HepG2 (cell line): ENCODE measurements around the gene COPZ1. TPM values are rescaled to one million over a fixed set of nuclear protein-coding genes. Genes with fewer than 3 reads are reported as not detected.

Source experiments
- ARID5B ChIP-seq: IDR thresholded peaks from 2 replicates; pipeline ENCODE4 v1.4.0; 2020; ENCODE audit warnings: mild to moderate bottlenecking, missing genetic modification reagents
- ATAD3A ChIP-seq: sonication (generic); formaldehyde crosslinking; IDR thresholded peaks from 2 replicates; pipeline ENCODE4 v1.4.0; 2020; ENCODE audit warnings: missing genetic modification reagents
- BORCS8-MEF2B ChIP-seq: sonication (generic); formaldehyde crosslinking; IDR thresholded peaks from 2 replicates; pipeline ENCODE4 v1.8.0; 2022; ENCODE audit warnings: mild to moderate bottlenecking, missing genetic modification reagents
- CCAR2 ChIP-seq: fragments of 200-400 bp; formaldehyde crosslinking; optimal IDR thresholded peaks from 2 replicates; pipeline ENCODE3; 2018; ENCODE audit warnings: low read depth, mild to moderate bottlenecking, low read length, moderate library complexity
- CEBPG ChIP-seq: IDR thresholded peaks from 2 replicates; pipeline ENCODE4 v1.6.1; 2016
- CHCHD3 ChIP-seq: sonication (generic); formaldehyde crosslinking; IDR thresholded peaks from 2 replicates; pipeline ENCODE4 v1.8.0; 2022; ENCODE audit warnings: mild to moderate bottlenecking, missing genetic modification reagents, moderate library complexity
- HMG20A ChIP-seq: IDR thresholded peaks from 2 replicates; pipeline ENCODE4 v1.6.1; 2016; ENCODE audit warnings: borderline replicate concordance
- IRF2 ChIP-seq: IDR thresholded peaks from 2 replicates; pipeline ENCODE4 v1.6.1; 2018; ENCODE audit warnings: missing genetic modification reagents, missing compliant biosample characterization
- KAT7 ChIP-seq: IDR thresholded peaks from 2 replicates; pipeline ENCODE4 v1.6.1; 2018; ENCODE audit warnings: borderline replicate concordance, missing compliant biosample characterization
- NFIC ChIP-seq: IDR thresholded peaks from 2 replicates; pipeline ENCODE4 v1.6.1; 2012; ENCODE audit warnings: mild to moderate bottlenecking, low read length, inconsistent platforms
- POLR2G ChIP-seq: fragments of 200-400 bp; formaldehyde crosslinking; IDR thresholded peaks from 2 replicates; pipeline ENCODE4 v1.6.1; 2018; ENCODE audit warnings: mild to moderate bottlenecking, low read depth, low read length, moderate library complexity
- RXRB ChIP-seq: IDR thresholded peaks from 2 replicates; pipeline ENCODE4 v1.6.1; 2016; ENCODE audit warnings: borderline replicate concordance, missing genetic modification reagents, missing compliant biosample characterization
- ZBTB7B ChIP-seq: sonication (generic); formaldehyde crosslinking; IDR thresholded peaks from 2 replicates; pipeline ENCODE4 v1.4.0; 2020; ENCODE audit warnings: missing genetic modification reagents
- ZNF20 ChIP-seq: sonication (generic); formaldehyde crosslinking; IDR thresholded peaks from 2 replicates; pipeline ENCODE4 v1.4.0; 2020; ENCODE audit warnings: mild to moderate bottlenecking, moderate library complexity, missing genetic modification reagents
- ZNF549 ChIP-seq: sonication (generic); formaldehyde crosslinking; IDR thresholded peaks from 2 replicates; pipeline ENCODE4 v1.5.0; 2020; ENCODE audit warnings: missing genetic modification reagents
- ZNF883 ChIP-seq: sonication (generic); formaldehyde crosslinking; IDR thresholded peaks from 2 replicates; pipeline ENCODE4 v1.5.1; 2020; ENCODE audit warnings: mild to moderate bottlenecking, missing genetic modification reagents; ENCODE audit errors: not compliant biosample characterization
- polyA plus RNA-seq, 8 experiments: library from polyadenylated mRNA; depleted of rRNA in 3 of 8; stranded (reverse) in 7 of 8; unstranded in 1 of 8; fragments of >200 nt; fragmentation: Illumina TruSeq in 4 of 8; extraction: Trizol in 4 of 8; gene quantifications; 2 replicates each; pipeline versions ENCODE4 v1.2.1 to v1.2.3, GENCODE V29; 2011 to 2016; ENCODE audit warnings: low read depth in 4 of 8, missing spikeins in 1 of 8, mixed read lengths in 1 of 8; ENCODE audit not compliant: insufficient read depth in 1 of 8
- total RNA-seq, 5 experiments: library from RNA; depleted of rRNA; stranded (reverse); fragments of >200 nt; fragmentation: Illumina TruSeq; extraction: Trizol; gene quantifications; 2 replicates each; pipeline ENCODE4 v1.2.3, GENCODE V29; 2016; ENCODE audit warnings: low read depth in 1 of 5
- TF ChIP-seq, protein P1 (sequence below): sonication (generic); formaldehyde crosslinking; IDR thresholded peaks from 2 replicates; pipeline ENCODE4 v1.4.0; 2020; ENCODE audit warnings: missing genetic modification reagents
- TF ChIP-seq, protein P2 (sequence below): sonication (generic); formaldehyde crosslinking; IDR thresholded peaks from 2 replicates; pipeline ENCODE4 v1.4.0; 2020; ENCODE audit warnings: mild to moderate bottlenecking, missing genetic modification reagents, borderline replicate concordance
- TF ChIP-seq, protein P3 (sequence below): IDR thresholded peaks from 2 replicates; pipeline ENCODE4 v1.6.1; 2012; ENCODE audit warnings: inconsistent platforms

The COPZ1 gene
- total and polyA plus RNA-seq, 2 of the 13 experiments (the other 11 are each of a cell fraction or from before 2014, with no cell fraction given) = 125 to 184 TPM

GRCh38 chr12:54324617-54325441, at the start of gene COPZ1 (continued):
- TF ChIP-seq, protein P1, sequence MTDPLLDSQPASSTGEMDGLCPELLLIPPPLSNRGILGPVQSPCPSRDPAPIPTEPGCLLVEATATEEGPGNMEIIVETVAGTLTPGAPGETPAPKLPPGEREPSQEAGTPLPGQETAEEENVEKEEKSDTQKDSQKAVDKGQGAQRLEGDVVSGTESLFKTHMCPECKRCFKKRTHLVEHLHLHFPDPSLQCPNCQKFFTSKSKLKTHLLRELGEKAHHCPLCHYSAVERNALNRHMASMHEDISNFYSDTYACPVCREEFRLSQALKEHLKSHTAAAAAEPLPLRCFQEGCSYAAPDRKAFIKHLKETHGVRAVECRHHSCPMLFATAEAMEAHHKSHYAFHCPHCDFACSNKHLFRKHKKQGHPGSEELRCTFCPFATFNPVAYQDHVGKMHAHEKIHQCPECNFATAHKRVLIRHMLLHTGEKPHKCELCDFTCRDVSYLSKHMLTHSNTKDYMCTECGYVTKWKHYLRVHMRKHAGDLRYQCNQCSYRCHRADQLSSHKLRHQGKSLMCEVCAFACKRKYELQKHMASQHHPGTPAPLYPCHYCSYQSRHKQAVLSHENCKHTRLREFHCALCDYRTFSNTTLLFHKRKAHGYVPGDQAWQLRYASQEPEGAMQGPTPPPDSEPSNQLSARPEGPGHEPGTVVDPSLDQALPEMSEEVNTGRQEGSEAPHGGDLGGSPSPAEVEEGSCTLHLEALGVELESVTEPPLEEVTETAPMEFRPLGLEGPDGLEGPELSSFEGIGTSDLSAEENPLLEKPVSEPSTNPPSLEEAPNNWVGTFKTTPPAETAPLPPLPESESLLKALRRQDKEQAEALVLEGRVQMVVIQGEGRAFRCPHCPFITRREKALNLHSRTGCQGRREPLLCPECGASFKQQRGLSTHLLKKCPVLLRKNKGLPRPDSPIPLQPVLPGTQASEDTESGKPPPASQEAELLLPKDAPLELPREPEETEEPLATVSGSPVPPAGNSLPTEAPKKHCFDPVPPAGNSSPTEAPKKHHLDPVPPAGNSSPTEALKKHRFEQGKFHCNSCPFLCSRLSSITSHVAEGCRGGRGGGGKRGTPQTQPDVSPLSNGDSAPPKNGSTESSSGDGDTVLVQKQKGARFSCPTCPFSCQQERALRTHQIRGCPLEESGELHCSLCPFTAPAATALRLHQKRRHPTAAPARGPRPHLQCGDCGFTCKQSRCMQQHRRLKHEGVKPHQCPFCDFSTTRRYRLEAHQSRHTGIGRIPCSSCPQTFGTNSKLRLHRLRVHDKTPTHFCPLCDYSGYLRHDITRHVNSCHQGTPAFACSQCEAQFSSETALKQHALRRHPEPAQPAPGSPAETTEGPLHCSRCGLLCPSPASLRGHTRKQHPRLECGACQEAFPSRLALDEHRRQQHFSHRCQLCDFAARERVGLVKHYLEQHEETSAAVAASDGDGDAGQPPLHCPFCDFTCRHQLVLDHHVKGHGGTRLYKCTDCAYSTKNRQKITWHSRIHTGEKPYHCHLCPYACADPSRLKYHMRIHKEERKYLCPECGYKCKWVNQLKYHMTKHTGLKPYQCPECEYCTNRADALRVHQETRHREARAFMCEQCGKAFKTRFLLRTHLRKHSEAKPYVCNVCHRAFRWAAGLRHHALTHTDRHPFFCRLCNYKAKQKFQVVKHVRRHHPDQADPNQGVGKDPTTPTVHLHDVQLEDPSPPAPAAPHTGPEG (CRISPR knock-in tag) = 0 out of 2 replicates have a peak, but pooled peaks have one; percentile 30
- TF ChIP-seq POLR2G (peak; percentile 96), HMG20A (CRISPR knock-in tag) (no peak), ZNF20 (CRISPR knock-in tag) (no peak), CHCHD3 (CRISPR knock-in tag) (no peak), CCAR2 (no peak), ATAD3A (CRISPR knock-in tag) (no peak), BORCS8-MEF2B (peak; percentile 67), ZNF883 (CRISPR knock-in tag) (no peak), CEBPG (CRISPR knock-in tag) (0 out of 2 replicates have a peak, but pooled peaks have one; percentile 17), ZNF549 (CRISPR knock-in tag) (no peak), RXRB (CRISPR knock-in tag) (peak; percentile 44; the same call in 1 of the 2 replicates), ZBTB7B (CRISPR knock-in tag) (no peak), KAT7 (no peak; the same call in 1 of the 2 replicates), ARID5B (CRISPR knock-in tag) (no peak), IRF2 (CRISPR knock-in tag) (no peak), NFIC (no peak)
- TF ChIP-seq, protein P2, sequence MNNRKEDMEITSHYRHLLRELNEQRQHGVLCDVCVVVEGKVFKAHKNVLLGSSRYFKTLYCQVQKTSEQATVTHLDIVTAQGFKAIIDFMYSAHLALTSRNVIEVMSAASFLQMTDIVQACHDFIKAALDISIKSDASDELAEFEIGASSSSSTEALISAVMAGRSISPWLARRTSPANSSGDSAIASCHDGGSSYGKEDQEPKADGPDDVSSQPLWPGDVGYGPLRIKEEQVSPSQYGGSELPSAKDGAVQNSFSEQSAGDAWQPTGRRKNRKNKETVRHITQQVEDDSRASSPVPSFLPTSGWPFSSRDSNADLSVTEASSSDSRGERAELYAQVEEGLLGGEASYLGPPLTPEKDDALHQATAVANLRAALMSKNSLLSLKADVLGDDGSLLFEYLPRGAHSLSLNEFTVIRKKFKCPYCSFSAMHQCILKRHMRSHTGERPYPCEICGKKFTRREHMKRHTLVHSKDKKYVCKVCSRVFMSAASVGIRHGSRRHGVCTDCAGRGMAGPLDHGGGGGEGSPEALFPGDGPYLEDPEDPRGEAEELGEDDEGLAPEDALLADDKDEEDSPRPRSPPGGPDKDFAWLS (CRISPR knock-in tag) = no peak
- TF ChIP-seq, protein P3, sequence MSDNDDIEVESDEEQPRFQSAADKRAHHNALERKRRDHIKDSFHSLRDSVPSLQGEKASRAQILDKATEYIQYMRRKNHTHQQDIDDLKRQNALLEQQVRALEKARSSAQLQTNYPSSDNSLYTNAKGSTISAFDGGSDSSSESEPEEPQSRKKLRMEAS = peak; percentile 38; the same call in 1 of the 2 replicates
